Measurements from ENCODE around the gene CCNL1. TPM values are rescaled to one million over a fixed set of nuclear protein-coding genes. Genes with fewer than 3 reads are reported as not detected.

CCNL1 gene
- total RNA-seq, 2 donors from 2014 or later = 97.4 to 128 TPM

DNA sequence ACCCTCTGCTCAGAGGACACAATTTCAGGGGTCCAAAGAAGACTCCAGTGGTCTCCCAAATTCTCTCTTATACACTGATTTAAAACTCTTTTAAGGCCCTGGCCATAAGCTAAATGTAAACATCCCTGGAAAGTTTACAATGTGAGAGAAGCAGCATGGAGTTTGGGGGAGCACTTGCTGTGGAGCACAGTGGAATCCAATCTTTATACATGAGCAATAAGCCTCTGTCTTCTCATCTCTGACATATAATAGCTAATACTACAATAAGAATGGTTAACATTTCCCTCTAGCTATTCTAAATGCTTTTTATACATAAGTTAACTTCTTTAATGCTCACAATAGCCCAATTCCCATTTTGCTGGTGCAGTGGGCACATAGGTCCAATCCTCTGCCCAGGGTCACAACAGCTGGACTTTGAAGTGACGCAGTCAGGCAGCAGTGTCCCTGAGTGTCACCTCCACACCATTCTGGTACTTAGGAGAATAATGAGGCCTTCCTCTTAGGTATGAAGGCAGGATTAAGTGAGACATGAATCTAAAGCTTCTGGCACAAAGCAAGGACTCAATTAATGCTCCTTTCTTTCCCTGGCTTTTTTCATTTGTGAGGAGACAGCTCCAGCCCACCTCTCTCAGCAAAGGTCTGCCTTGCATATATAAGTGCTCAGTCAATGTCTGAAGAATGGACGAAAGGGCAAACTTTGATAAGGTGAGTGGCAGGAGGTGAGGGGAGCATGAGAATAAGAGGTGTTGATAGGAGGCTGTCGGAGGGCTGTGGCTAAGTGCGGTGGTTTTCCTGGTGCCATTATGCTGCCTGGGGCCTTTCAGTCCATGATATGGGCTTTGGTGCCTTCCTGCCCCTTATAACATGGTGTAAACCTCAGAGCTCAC is 26.3 kb downstream of the CCNL1 start:
- TF ChIP-seq, protein P1, sequence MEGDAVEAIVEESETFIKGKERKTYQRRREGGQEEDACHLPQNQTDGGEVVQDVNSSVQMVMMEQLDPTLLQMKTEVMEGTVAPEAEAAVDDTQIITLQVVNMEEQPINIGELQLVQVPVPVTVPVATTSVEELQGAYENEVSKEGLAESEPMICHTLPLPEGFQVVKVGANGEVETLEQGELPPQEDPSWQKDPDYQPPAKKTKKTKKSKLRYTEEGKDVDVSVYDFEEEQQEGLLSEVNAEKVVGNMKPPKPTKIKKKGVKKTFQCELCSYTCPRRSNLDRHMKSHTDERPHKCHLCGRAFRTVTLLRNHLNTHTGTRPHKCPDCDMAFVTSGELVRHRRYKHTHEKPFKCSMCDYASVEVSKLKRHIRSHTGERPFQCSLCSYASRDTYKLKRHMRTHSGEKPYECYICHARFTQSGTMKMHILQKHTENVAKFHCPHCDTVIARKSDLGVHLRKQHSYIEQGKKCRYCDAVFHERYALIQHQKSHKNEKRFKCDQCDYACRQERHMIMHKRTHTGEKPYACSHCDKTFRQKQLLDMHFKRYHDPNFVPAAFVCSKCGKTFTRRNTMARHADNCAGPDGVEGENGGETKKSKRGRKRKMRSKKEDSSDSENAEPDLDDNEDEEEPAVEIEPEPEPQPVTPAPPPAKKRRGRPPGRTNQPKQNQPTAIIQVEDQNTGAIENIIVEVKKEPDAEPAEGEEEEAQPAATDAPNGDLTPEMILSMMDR (conservative IDR thresholded peaks at IDR 0.05) = no peak
- Mint-ChIP-seq H3K9me3 (peaks cover 3% of the 10 kb centered on the region), H3K36me3 (ENCODE audit: low read depth) (peaks cover 8% of the 10 kb centered on the region), H3K4me1 (peaks cover 45% of the 10 kb centered on the region), H3K4me3 (no peak overlapping the region), H3K27me3 (ENCODE audit: insufficient read depth) (no peaks in the 10 kb centered on the region), H3K27ac (no peak overlapping the region)
- no peaks in the 10 kb centered on the region for H3K27me3 ChIP-seq (ENCODE audit: control insufficient read depth, insufficient read depth, low read length, poor library complexity, severe bottlenecking)
- no peak overlapping the region for H3K9ac ChIP-seq (ENCODE audit: extremely low read depth, low read length, poor library complexity, severe bottlenecking)
- DNase-seq = no peak
- H3K4me1 ChIP-seq (ENCODE audit: control insufficient read depth, insufficient read depth, low read length) = peaks cover 22% of the 10 kb centered on the region
- no peak overlapping the region for H3K4me3 ChIP-seq (ENCODE audit: low read length)
- no peaks in the 10 kb centered on the region for H3K9me3 ChIP-seq (ENCODE audit: control insufficient read depth, low read length)
- peaks cover 5% of the 10 kb centered on the region for H3K36me3 ChIP-seq (ENCODE audit: control insufficient read depth, insufficient read depth, low read length)
- no peak overlapping the region for H3K27ac ChIP-seq (ENCODE audit: low read depth, low read length)
- WGBS, 2 experiments (ENCODE audit: insufficient coverage in 1 of 2, insufficient read length in 1 of 2) = 92 to 94% methylated on average over 2 to 4 of the region's 4 CpGs

DNA sequence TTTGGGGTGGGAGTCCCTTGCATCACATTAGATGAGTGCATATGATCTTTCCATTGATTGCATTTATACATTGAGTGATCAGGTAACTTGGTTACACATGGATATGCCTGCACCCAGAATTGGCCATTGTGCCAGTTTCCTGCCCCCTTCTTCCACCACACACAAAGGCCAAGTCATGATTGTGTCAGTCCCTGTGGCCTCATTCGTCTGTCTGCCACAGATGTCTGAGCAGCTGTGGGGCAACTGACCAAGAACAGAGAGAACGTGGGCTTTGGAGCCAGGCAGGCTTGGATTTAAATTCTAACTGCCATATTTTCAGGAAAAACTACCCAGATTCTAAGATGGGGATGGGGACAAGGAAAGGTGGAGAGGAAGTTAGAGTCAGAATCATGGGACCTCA is 27.0 kb downstream of the CCNL1 start:
- Histone ChIP-seq H3K4me3 (ENCODE audit: low read length) (no peak overlapping the region), H3K27me3 (ENCODE audit: control insufficient read depth, insufficient read depth, low read length, poor library complexity, severe bottlenecking) (no peaks in the 10 kb centered on the region), H3K27ac (ENCODE audit: low read depth, low read length) (no peak overlapping the region), H3K9ac (ENCODE audit: extremely low read depth, low read length, poor library complexity, severe bottlenecking) (no peak overlapping the region), H3K9me3 (ENCODE audit: control insufficient read depth, low read length) (no peaks in the 10 kb centered on the region), H3K36me3 (ENCODE audit: control insufficient read depth, insufficient read depth, low read length) (no peaks in the 10 kb centered on the region), H3K4me1 (ENCODE audit: control insufficient read depth, insufficient read depth, low read length) (peaks cover 28% of the 10 kb centered on the region)
- Mint-ChIP-seq H3K4me1 (peaks cover 52% of the 10 kb centered on the region), H3K9me3 (peaks cover under 1% of the 10 kb centered on the region), H3K27me3 (ENCODE audit: insufficient read depth) (no peaks in the 10 kb centered on the region), H3K27ac (no peak overlapping the region), H3K4me3 (no peak overlapping the region), H3K36me3 (ENCODE audit: low read depth) (peaks cover 2% of the 10 kb centered on the region)
- TF ChIP-seq, protein P1 (conservative IDR thresholded peaks at IDR 0.05) = no peak
- DNase-seq = no peak
- 81 to 90% methylated on average over 2 of the region's 2 CpGs for WGBS, 2 experiments (ENCODE audit: insufficient coverage in 1 of 2, insufficient read length in 1 of 2)

DNA sequence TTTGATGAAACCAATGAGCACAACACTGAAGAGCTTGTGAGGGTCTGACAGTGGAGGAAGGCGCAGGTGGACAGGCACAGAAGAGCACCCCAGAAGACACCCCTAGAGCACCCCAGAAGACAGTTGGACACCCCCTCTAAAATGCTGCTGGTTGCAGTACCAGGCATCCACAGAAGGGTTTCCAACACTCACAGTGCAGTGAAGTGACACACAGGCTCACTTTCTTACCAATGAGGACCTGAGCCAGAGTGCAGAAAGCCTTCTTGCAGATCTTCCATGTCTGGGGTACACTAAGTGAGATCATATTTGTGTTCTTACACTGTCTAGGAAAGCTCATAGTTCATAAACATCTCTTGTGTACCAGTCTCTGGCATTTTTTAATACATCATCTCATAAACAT is 27.6 kb downstream of the CCNL1 start:
- Histone ChIP-seq H3K9me3 (ENCODE audit: control insufficient read depth, low read length) (no peaks in the 10 kb centered on the region), H3K9ac (ENCODE audit: extremely low read depth, low read length, poor library complexity, severe bottlenecking) (no peak overlapping the region), H3K4me1 (ENCODE audit: control insufficient read depth, insufficient read depth, low read length) (peaks cover 28% of the 10 kb centered on the region), H3K27ac (ENCODE audit: low read depth, low read length) (no peak overlapping the region), H3K4me3 (ENCODE audit: low read length) (no peak overlapping the region), H3K36me3 (ENCODE audit: control insufficient read depth, insufficient read depth, low read length) (no peaks in the 10 kb centered on the region), H3K27me3 (ENCODE audit: control insufficient read depth, insufficient read depth, low read length, poor library complexity, severe bottlenecking) (no peaks in the 10 kb centered on the region)
- Mint-ChIP-seq H3K9me3 (no peaks in the 10 kb centered on the region), H3K4me1 (peaks cover 56% of the 10 kb centered on the region), H3K27me3 (ENCODE audit: insufficient read depth) (no peaks in the 10 kb centered on the region), H3K27ac (no peak overlapping the region), H3K4me3 (no peak overlapping the region), H3K36me3 (ENCODE audit: low read depth) (no peaks in the 10 kb centered on the region)
- whole genome bisulfite sequencing, 2 experiments (ENCODE audit: insufficient coverage in 1 of 2, insufficient read length in 1 of 2) = 86 to 100% methylated on average over 1 of the region's 1 CpG
- no peak for DNase-seq
- TF ChIP-seq, protein P1 (conservative IDR thresholded peaks at IDR 0.05) = no peak

Measured in endodermal cell (in vitro differentiated cells).